Muscle of leg (tissue), 11 donors: Measurements from ENCODE around the gene CEP104. TPM values are rescaled to one million over a fixed set of nuclear protein-coding genes. Genes with fewer than 3 reads are reported as not detected.
"Not testable (repeated sequence)": the region's sequence is repeated elsewhere in the genome, so short reads cannot be mapped to it uniquely, and the experiment has no call there.

Experiments
- DNase-seq: peaks from one replicate; pipeline ENCODE4 v3.0.0; 2013
- H3K27ac ChIP-seq: one replicate; pipeline ENCODE4 v1.5.1; 2013; ENCODE audit warnings: mild to moderate bottlenecking, low read length, control low read depth
- H3K27me3 ChIP-seq: one replicate; pipeline ENCODE4 v1.6.1; 2013; ENCODE audit warnings: low read length; ENCODE audit not compliant: control insufficient read depth, insufficient read depth
- H3K36me3 ChIP-seq: one replicate; pipeline ENCODE4 v1.6.1; 2013; ENCODE audit warnings: low read length; ENCODE audit not compliant: control insufficient read depth, insufficient read depth
- H3K4me1 ChIP-seq: one replicate; pipeline ENCODE4 v1.6.1; 2013; ENCODE audit warnings: low read length; ENCODE audit not compliant: control insufficient read depth, insufficient read depth
- H3K4me3 ChIP-seq: one replicate; pipeline ENCODE4 v1.5.1; 2013; ENCODE audit warnings: low read length, control low read depth
- H3K9me3 ChIP-seq: replicated peaks from 2 replicates; pipeline ENCODE4 v1.6.1; 2013; ENCODE audit warnings: low read depth, low read length; ENCODE audit not compliant: control insufficient read depth
- WGBS: methylation state at CpG from one replicate; pipeline ENCODE4 v1.1.5; 2013; ENCODE audit warnings: missing lambda C conversion rate; ENCODE audit not compliant: insufficient coverage; 5-methylcytosine and 5-hydroxymethylcytosine counted together
- polyA plus RNA-seq, 8 donors: library from polyadenylated mRNA; unstranded; fragments of 120-200 nt; gene quantifications; one replicate each; pipeline versions ENCODE4 v1.2.1 to v1.2.3, GENCODE V29; 2013; ENCODE audit warnings: inconsistent platforms in 1 of 8, low replicate concordance in 1 of 8; ENCODE audit not compliant: insufficient read length in 8 of 8, insufficient read depth in 1 of 8
- total RNA-seq: library from RNA; stranded (reverse); fragments of 120-200 nt; gene quantifications from one replicate; pipeline ENCODE4 v1.2.4, GENCODE V29; 2013

Gene CEP104
- total and polyA plus RNA-seq, 9 donors, result 8.3 to 19.7 (median 17.2) TPM

- no peak for DNase-seq
- peaks cover 43% of the 10 kb centered on the region for H3K36me3 ChIP-seq
- no peak overlapping the region for H3K4me3 ChIP-seq
- no peak overlapping the region for H3K27ac ChIP-seq
- H3K9me3 ChIP-seq, result no peaks in the 10 kb centered on the region
- H3K4me1 ChIP-seq, result peaks cover 32% of the 10 kb centered on the region
- H3K27me3 ChIP-seq, result no peaks in the 10 kb centered on the region
- WGBS, result 88% methylated on average over 26 of the region's 28 CpGs
These were observed 39.0 kb downstream of the CEP104 start for GRCh38 chr1:3817821-3818597.

- H3K27ac ChIP-seq, result no peak overlapping the region
- H3K27me3 ChIP-seq, result no peaks in the 10 kb centered on the region
- 92% methylated on average over 15 of the region's 17 CpGs for WGBS
- peaks cover 35% of the 10 kb centered on the region for H3K36me3 ChIP-seq
- no peaks in the 10 kb centered on the region for H3K9me3 ChIP-seq
- no peak overlapping the region for H3K4me3 ChIP-seq
- H3K4me1 ChIP-seq, result peaks cover 29% of the 10 kb centered on the region
- DNase-seq, result no peak
These were observed 39.8 kb downstream of the CEP104 start for GRCh38 chr1:3817138-3817740.

DNA sequence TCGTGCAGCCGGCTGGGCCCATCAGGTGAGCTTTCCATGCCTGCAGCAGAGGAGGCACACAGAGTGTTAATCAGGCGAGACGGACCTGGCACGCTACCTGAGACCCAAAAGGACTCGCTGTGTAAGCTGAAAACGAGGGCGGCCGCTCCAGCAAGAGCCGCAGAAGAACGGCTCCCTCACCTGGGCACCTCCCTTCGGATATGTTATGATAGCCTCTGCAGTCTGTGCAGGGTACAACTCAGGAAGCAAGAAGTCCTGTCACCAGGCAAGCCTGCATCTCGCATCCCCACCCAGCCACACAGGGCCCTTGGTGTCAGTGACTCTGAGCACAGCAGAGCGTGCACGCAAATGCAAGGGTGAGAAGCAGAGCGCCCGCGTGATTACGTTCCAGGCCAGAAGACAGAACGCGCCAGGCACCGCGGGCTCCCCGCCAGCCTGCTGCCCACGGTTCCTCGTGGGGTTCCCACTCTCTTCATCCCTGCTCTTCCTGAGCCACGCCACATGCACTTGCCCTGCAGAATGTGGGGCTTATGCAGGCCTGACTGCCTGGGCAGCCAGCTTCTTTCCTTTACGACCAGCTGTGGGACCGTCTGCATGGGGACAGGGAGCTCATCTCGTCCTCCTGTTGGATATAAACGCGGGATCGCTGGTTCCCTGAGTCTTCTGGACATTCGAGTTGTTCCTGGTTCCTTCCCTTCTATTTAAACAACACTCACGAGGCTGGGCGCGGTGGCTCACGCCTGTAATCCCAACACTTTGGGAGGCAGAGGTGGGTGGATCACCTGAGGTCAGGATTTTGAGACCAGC is 40.5 kb downstream of the CEP104 start:
- Histone ChIP-seq H3K4me1 (peaks cover 22% of the 10 kb centered on the region), H3K9me3 (no peaks in the 10 kb centered on the region), H3K36me3 (peaks cover 28% of the 10 kb centered on the region), H3K4me3 (no peak overlapping the region), H3K27ac (no peak overlapping the region), H3K27me3 (no peaks in the 10 kb centered on the region)
- DNase-seq, result no peak
- 88% methylated on average over 33 of the region's 38 CpGs for WGBS

- no peaks in the 10 kb centered on the region for H3K9me3 ChIP-seq
- 79% methylated on average over 33 of the region's 42 CpGs for WGBS
- H3K36me3 ChIP-seq, result peaks cover 24% of the 10 kb centered on the region
- H3K4me1 ChIP-seq, result peaks cover 10% of the 10 kb centered on the region
- H3K27me3 ChIP-seq, result no peaks in the 10 kb centered on the region
- H3K27ac ChIP-seq, result no peak overlapping the region
- no peak for DNase-seq
- no peak overlapping the region for H3K4me3 ChIP-seq
These were observed 42.0 kb downstream of the CEP104 start for GRCh38 chr1:3814771-3815561.

DNA sequence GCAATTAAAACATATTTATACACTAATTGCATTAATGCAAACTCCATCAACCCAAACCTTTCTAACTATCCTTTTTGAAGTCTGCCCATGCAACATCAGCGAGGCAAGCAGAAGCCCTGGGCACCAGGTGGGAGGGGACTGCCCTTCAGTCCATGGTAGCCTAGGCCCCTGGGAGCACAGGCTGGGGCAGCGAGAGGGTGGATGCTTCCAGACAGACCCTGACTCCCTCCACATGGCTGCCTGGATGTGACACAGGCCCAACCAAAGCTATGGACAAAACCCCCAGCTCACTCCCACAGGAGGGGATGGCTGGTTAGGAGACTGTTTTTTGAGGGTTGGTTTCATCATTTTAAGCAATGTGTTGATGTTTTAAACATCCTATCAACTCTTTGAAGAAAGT is 42.9 kb downstream of the CEP104 start:
- H3K4me1 ChIP-seq, result peaks cover 2% of the 10 kb centered on the region
- H3K27ac ChIP-seq, result no peak overlapping the region
- H3K9me3 ChIP-seq, result no peaks in the 10 kb centered on the region
- DNase-seq, result no peak
- peaks cover 20% of the 10 kb centered on the region for H3K36me3 ChIP-seq
- no CpG with 5 or more reads among the region's 2 CpGs for WGBS
- H3K27me3 ChIP-seq, result no peaks in the 10 kb centered on the region
- H3K4me3 ChIP-seq, result no peak overlapping the region

- H3K27ac ChIP-seq, result no peak overlapping the region
- H3K9me3 ChIP-seq, result no peaks in the 10 kb centered on the region
- no CpG with 5 or more reads among the region's 2 CpGs for WGBS
- no peaks in the 10 kb centered on the region for H3K4me1 ChIP-seq
- DNase-seq, result no peak
- peaks cover 20% of the 10 kb centered on the region for H3K36me3 ChIP-seq
- no peaks in the 10 kb centered on the region for H3K27me3 ChIP-seq
- H3K4me3 ChIP-seq, result no peak overlapping the region
These were observed 45.5 kb downstream of the CEP104 start for GRCh38 chr1:3811595-3811911.

DNA sequence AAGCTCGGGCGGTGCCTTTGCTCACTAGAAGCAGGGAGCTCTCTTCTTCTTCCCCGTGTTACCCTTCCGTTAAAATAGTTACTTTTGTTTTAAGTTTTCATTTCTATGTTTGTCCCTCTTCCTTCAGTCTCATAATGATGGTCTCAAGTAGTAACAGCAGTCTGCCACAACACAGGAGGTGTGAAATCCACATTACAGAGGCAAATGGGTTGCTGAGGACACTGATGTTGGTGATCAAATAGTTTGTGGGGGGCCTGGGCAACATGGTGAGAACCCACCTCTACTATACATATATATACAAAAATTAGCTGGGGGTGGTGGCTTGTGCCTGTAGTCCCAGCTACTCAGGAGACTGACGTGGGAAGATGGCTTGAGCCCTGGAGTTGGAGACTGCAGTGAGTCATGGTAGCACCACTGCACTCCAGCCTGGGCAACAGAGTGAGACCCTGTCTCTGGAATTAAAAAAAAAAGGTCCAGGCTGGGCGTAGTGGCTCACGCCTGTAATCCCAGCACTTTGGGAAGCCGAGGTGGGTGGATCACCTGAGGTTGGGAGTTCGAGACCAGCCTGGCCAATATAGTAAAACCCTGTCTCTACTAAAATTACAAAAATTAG is 46.8 kb downstream of the CEP104 start:
- not testable (repeated sequence) for H3K4me1 ChIP-seq, DNase-seq, H3K27me3 ChIP-seq, H3K9me3 ChIP-seq, H3K27ac ChIP-seq, H3K4me3 ChIP-seq
- 77% methylated on average over 3 of the region's 9 CpGs for whole genome bisulfite sequencing
- peaks cover 13% of the 10 kb centered on the region for H3K36me3 ChIP-seq

DNA sequence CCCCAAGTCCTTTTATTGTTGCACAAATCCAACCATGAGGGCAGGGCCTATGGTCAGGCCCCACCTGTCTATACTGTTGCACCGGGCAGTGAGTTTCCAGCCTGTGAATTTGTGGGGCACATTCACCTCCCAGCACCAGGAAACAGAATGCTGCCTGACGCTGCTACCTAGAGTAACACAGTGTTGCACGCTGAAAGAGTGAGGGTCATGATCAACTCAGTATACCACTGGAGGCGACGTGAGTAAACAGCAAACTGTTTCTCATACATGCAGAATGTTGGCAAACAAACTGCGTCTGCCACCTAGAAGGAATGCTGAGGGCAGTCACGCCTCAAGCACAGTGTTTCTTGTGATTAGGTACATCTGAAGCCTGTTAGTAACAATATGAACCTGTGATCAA is 47.3 kb downstream of the CEP104 start:
- H3K27me3 ChIP-seq, result peaks cover 4% of the 10 kb centered on the region
- H3K36me3 ChIP-seq, result peaks cover 7% of the 10 kb centered on the region
- 52% methylated on average over 5 of the region's 7 CpGs for WGBS
- H3K27ac ChIP-seq, result no peak overlapping the region
- no peak for DNase-seq
- no peaks in the 10 kb centered on the region for H3K4me1 ChIP-seq
- no peak overlapping the region for H3K4me3 ChIP-seq
- H3K9me3 ChIP-seq, result no peaks in the 10 kb centered on the region

DNA sequence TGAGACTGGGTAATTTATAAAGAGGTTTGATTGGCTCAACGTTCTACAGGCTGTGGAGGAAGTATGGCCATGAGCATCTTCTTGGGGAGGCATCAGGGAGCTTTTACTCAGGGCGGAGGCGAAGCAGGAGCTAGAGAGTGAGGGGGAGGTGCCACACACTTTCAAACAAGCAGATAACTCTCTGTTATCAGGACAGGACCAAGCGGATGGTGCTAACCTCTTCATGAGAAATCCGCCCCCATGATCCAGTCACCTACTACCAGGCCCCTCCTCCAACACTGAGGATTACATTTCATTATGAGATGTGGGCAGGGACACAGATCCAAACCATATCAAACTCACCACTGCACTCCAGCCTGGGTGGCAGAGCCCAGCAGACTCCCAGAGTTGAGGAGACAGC is 49.2 kb downstream of the CEP104 start:
- no CpG with 5 or more reads among the region's 5 CpGs for WGBS
- peaks cover 4% of the 10 kb centered on the region for H3K27me3 ChIP-seq
- H3K36me3 ChIP-seq, result no peaks in the 10 kb centered on the region
- no peak overlapping the region for H3K27ac ChIP-seq
- H3K4me1 ChIP-seq, result no peaks in the 10 kb centered on the region
- DNase-seq, result no peak
- H3K9me3 ChIP-seq, result no peaks in the 10 kb centered on the region
- no peak overlapping the region for H3K4me3 ChIP-seq
